ENCODE data around the gene PSMF1.

DNA sequence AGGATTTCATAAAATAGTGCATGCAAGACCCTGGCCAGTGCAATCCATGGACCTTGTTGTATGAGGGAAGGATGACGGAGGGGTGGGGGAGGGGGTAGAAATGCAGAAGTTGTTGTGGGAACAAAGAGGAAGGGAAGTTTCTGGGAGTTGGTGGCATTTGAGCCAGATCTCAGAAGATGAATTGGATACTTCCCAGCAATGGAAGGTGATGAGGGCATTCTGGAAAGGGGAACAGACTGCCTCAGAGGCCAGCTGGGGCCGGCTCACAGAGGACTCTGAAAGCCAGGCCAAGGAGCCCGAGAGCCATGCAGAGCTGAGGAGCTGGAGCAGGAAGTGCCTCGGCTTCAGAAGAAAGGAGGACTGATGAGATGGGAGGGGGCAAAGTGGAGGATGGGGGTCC is 63.7 kb downstream of the PSMF1 start:
- TF ChIP-seq, protein P1, sequence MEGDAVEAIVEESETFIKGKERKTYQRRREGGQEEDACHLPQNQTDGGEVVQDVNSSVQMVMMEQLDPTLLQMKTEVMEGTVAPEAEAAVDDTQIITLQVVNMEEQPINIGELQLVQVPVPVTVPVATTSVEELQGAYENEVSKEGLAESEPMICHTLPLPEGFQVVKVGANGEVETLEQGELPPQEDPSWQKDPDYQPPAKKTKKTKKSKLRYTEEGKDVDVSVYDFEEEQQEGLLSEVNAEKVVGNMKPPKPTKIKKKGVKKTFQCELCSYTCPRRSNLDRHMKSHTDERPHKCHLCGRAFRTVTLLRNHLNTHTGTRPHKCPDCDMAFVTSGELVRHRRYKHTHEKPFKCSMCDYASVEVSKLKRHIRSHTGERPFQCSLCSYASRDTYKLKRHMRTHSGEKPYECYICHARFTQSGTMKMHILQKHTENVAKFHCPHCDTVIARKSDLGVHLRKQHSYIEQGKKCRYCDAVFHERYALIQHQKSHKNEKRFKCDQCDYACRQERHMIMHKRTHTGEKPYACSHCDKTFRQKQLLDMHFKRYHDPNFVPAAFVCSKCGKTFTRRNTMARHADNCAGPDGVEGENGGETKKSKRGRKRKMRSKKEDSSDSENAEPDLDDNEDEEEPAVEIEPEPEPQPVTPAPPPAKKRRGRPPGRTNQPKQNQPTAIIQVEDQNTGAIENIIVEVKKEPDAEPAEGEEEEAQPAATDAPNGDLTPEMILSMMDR (conservative IDR thresholded peaks at IDR 0.05 in 1 of 2, IDR thresholded peaks at IDR 0.05 in 1 of 2; ENCODE audit: extremely low read depth in 1 of 2, insufficient read depth in 1 of 2, low read depth in 1 of 2, low read length in 2 of 2): no peak
- TF ChIP-seq EZH2 (IDR thresholded peaks at IDR 0.05; ENCODE audit: borderline replicate concordance, low read length): no peak
